SK-N-SH (cell line): ENCODE results near the gene PRR19. TPM values are rescaled to one million over a fixed set of nuclear protein-coding genes. Genes with fewer than 3 reads are reported as not detected.
A peak's percentile ranks its signal among the peaks of the same experiment; 100 is the strongest.

ENCODE experiments used
- CTCF ChIA-PET: fragments of 300-600, 350-600 bp; formaldehyde crosslinking; extraction: SDS; loops from one replicate; lab custom pipeline; 2021; lab: Yijun Ruan, JAX
- POLR2A ChIA-PET: fragments of 350-600 bp; sonication (Branson Sonifier 250); formaldehyde crosslinking; extraction: SDS; loops from one replicate; lab custom pipeline; 2020; ENCODE audit warnings: antibody characterized with exemption, inconsistent platforms; lab: Yijun Ruan, JAX
- DNase-seq: peaks from one replicate; pipeline ENCODE4 v3.0.0; 2012
- H2AFZ ChIP-seq: fragments of 200-600 bp; sonication (generic); 2 replicates; pipeline ENCODE4 v1.8.1; 2016; ENCODE audit warnings: antibody characterized with exemption, mild to moderate bottlenecking, low read depth
- H3F3A ChIP-seq: fragments of 200-600 bp; sonication (generic); replicated peaks from 2 replicates; pipeline ENCODE3; 2016; ENCODE audit warnings: antibody characterized with exemption, mild to moderate bottlenecking; ENCODE audit not compliant: insufficient read depth
- H3K27ac ChIP-seq, 2 experiments: fragments of 200-500 bp in 1 of 2; fragments of 200-600 bp in 1 of 2; sonication (Bioruptor generic) in 1 of 2; sonication (generic), shearing (Covaris generic) in 1 of 2; 2 replicates each; pipeline versions ENCODE4 v1.5.1 to v1.6.1; 2014 to 2016; ENCODE audit warnings: low read depth in 2 of 2, inconsistent platforms in 1 of 2, low read length in 1 of 2, mild to moderate bottlenecking in 1 of 2, mixed read lengths in 1 of 2
- H3K27me3 ChIP-seq: fragments of 200-600 bp; sonication (generic), shearing (Covaris generic); 2 replicates; pipeline ENCODE4 v1.6.1; 2016; ENCODE audit warnings: mixed run types; ENCODE audit not compliant: insufficient read depth
- H3K36me3 ChIP-seq, 2 experiments: fragments of 200-500 bp in 1 of 2; fragments of 200-600 bp in 1 of 2; sonication (Bioruptor generic) in 1 of 2; sonication (generic) in 1 of 2; replicated peaks in 1 of 2; 2 replicates each; pipeline versions ENCODE3 to v1.5.1; 2014 to 2016; ENCODE audit warnings: low read length in 1 of 2, mild to moderate bottlenecking in 1 of 2; ENCODE audit not compliant: insufficient read depth in 2 of 2, control insufficient read depth in 1 of 2
- H3K4me1 ChIP-seq, 2 experiments: fragments of 200-500 bp in 1 of 2; fragments of 200-600 bp in 1 of 2; sonication (Bioruptor generic) in 1 of 2; sonication (generic), shearing (Covaris generic) in 1 of 2; 2 replicates each; pipeline versions ENCODE4 v1.5.1 to v1.6.1; 2014 to 2016; ENCODE audit warnings: low read depth in 1 of 2, low read length in 1 of 2, mixed run types in 1 of 2; ENCODE audit not compliant: insufficient read depth in 2 of 2, control insufficient read depth in 1 of 2
- H3K4me2 ChIP-seq: fragments of 200-600 bp; sonication (generic), shearing (Covaris generic); 2 replicates; pipeline ENCODE4 v1.6.1; 2017; ENCODE audit warnings: mixed run types
- H3K4me3 ChIP-seq, 2 experiments: fragments of 200-500 bp in 1 of 2; fragments of 200-600 bp in 1 of 2; sonication (Bioruptor generic) in 1 of 2; sonication (generic), shearing (Covaris generic) in 1 of 2; 2 replicates each; pipeline versions ENCODE4 v1.5.1 to v1.8.1; 2014 to 2016; ENCODE audit warnings: low read depth in 2 of 2, inconsistent platforms in 1 of 2, low read length in 1 of 2, mild to moderate bottlenecking in 1 of 2, mixed read lengths in 1 of 2, moderate library complexity in 1 of 2
- H3K79me2 ChIP-seq: fragments of 200-600 bp; sonication (generic); 2 replicates; pipeline ENCODE4 v1.8.1; 2017; ENCODE audit warnings: mild to moderate bottlenecking; ENCODE audit not compliant: insufficient read depth
- H3K9ac ChIP-seq: fragments of 200-600 bp; sonication (generic); 2 replicates; pipeline ENCODE4 v1.6.1; 2017; ENCODE audit warnings: mixed run types
- H3K9me2 ChIP-seq: fragments of 200-600 bp; sonication (generic); 2 replicates; pipeline ENCODE4 v1.6.1; 2017; ENCODE audit warnings: mixed run types
- H3K9me3 ChIP-seq: fragments of 200-600 bp; sonication (generic); 2 replicates; pipeline ENCODE4 v1.6.1; 2017; ENCODE audit warnings: mixed run types, mild to moderate bottlenecking, moderate library complexity
- H4K20me1 ChIP-seq: fragments of 200-600 bp; sonication (generic); 2 replicates; pipeline ENCODE4 v1.6.1; 2017; ENCODE audit warnings: mild to moderate bottlenecking, mixed run types; ENCODE audit not compliant: insufficient read depth
- CTCF ChIP-seq: fragments of 200-600 bp; sonication (generic); IDR thresholded peaks from 2 replicates; pipeline ENCODE4 v1.6.1; 2017; ENCODE audit warnings: antibody characterized with exemption, mild to moderate bottlenecking, moderate library complexity
- ELF1 ChIP-seq: IDR thresholded peaks from 2 replicates; pipeline ENCODE4 v1.4.0; 2012
- EP300 ChIP-seq, 2 experiments: IDR thresholded peaks; 2 replicates each; pipeline versions ENCODE4 v1.4.0 to v1.6.1; 2012; ENCODE audit warnings: borderline replicate concordance in 1 of 2, low read depth in 1 of 2, low read length in 1 of 2
- FOSL2 ChIP-seq: IDR thresholded peaks from 2 replicates; pipeline ENCODE4 v1.4.0; 2012; ENCODE audit warnings: low read depth, mild to moderate bottlenecking, moderate library complexity, borderline replicate concordance
- FOXJ3 ChIP-seq: sonication (generic); formaldehyde crosslinking; IDR thresholded peaks from 2 replicates; pipeline ENCODE4 v1.5.1; 2020; ENCODE audit warnings: mild to moderate bottlenecking, missing genetic modification reagents
- FOXM1 ChIP-seq: IDR thresholded peaks from 2 replicates; pipeline ENCODE4 v1.4.0; 2012; ENCODE audit warnings: low read depth, mild to moderate bottlenecking
- GABPA ChIP-seq: IDR thresholded peaks from 2 replicates; pipeline ENCODE4 v1.4.0; 2012; ENCODE audit warnings: low read depth, mild to moderate bottlenecking
- GATA2 ChIP-seq: sonication (generic); formaldehyde crosslinking; IDR thresholded peaks from 2 replicates; pipeline ENCODE4 v1.5.0; 2020; ENCODE audit warnings: mild to moderate bottlenecking, missing genetic modification reagents
- MEF2A ChIP-seq: IDR thresholded peaks from 2 replicates; pipeline ENCODE4 v1.4.0; 2012; ENCODE audit warnings: low read depth, borderline replicate concordance
- NFIC ChIP-seq: IDR thresholded peaks from 2 replicates; pipeline ENCODE4 v1.4.0; 2012; ENCODE audit warnings: borderline replicate concordance
- RAD21 ChIP-seq: IDR thresholded peaks from 2 replicates; pipeline ENCODE4 v1.6.1; 2012; ENCODE audit warnings: mild to moderate bottlenecking, low read length
- RCOR1 ChIP-seq: fragments of 150-350 bp; IDR thresholded peaks from 2 replicates; pipeline ENCODE4 v1.6.1; 2017; ENCODE audit warnings: antibody characterized with exemption, low read length
- REST ChIP-seq: IDR thresholded peaks from 2 replicates; pipeline ENCODE4 v1.6.1; 2012; ENCODE audit warnings: mild to moderate bottlenecking, low read depth, low read length, moderate library complexity
- RFX5 ChIP-seq: IDR thresholded peaks from 2 replicates; pipeline ENCODE4 v1.6.1; 2012; ENCODE audit warnings: mild to moderate bottlenecking, improper control_type of control experiment, low read length
- TCF12 ChIP-seq: IDR thresholded peaks from 2 replicates; pipeline ENCODE4 v1.4.0; 2012
- TEAD4 ChIP-seq: IDR thresholded peaks from 2 replicates; pipeline ENCODE4 v1.4.0; 2012; ENCODE audit warnings: mild to moderate bottlenecking, borderline replicate concordance; ENCODE audit not compliant: insufficient read depth
- USF1 ChIP-seq: IDR thresholded peaks from 2 replicates; pipeline ENCODE4 v1.4.0; 2012; ENCODE audit warnings: low read depth, borderline replicate concordance
- YY1 ChIP-seq: IDR thresholded peaks from 2 replicates; pipeline ENCODE4 v1.4.0; 2012; ENCODE audit warnings: low read depth, mild to moderate bottlenecking
- ZBTB33 ChIP-seq: IDR thresholded peaks from 2 replicates; pipeline ENCODE4 v1.4.0; 2012; ENCODE audit warnings: low read depth, borderline replicate concordance
- WGBS: methylation state at CpG from one replicate; pipeline ENCODE4 v1.1.6; 2017; ENCODE audit warnings: low lambda C conversion rate; 5-methylcytosine and 5-hydroxymethylcytosine counted together
- polyA plus RNA-seq, 3 experiments: library from polyadenylated mRNA; depleted of rRNA; stranded (reverse); fragments of >200 nt; gene quantifications; 2 replicates each; pipeline ENCODE4 v1.2.3, GENCODE V29; 2012

Gene PRR19
- polyA plus RNA-seq, 1 of the 3 experiments (the other 2 are of a cell fraction), result 1.3 TPM

GRCh38 chr19:42309686-42310085 is 7.8 kb downstream of the PRR19 start:
- ChIA-PET CTCF (no interaction called here), POLR2A (no interaction called here)
- no peaks in the 10 kb centered on the region for H4K20me1 ChIP-seq
- DNase-seq, result no peak
- peaks cover 0 to 14% of the 10 kb centered on the region in 2 experiments; a peak in 1 of 4 replicates for H3K4me1 ChIP-seq
- no peak overlapping the region for H2AFZ ChIP-seq
- no peaks in the 10 kb centered on the region for H3K9me2 ChIP-seq
- no peaks in the 10 kb centered on the region for H3K79me2 ChIP-seq
- H3K4me2 ChIP-seq, result no peak overlapping the region
- no peaks in the 10 kb centered on the region for H3K9me3 ChIP-seq
- no peak overlapping the region for H3K9ac ChIP-seq
- no peaks in the 10 kb centered on the region for H3K36me3 ChIP-seq
- WGBS, result 77% methylated on average over 4 of the region's 14 CpGs
- H3K27me3 ChIP-seq, result no peaks in the 10 kb centered on the region
- no peaks in the 10 kb centered on the region for H3F3A ChIP-seq
- TF ChIP-seq ELF1, result no peak
- TF ChIP-seq GABPA, result no peak
- TF ChIP-seq NFIC, result no peak
- TF ChIP-seq RFX5, result no peak
- no peak for TF ChIP-seq FOSL2
- no peak for TF ChIP-seq FOXJ3 (CRISPR knock-in tag)
- no peak for TF ChIP-seq CTCF
- no peak for TF ChIP-seq EP300 (IDR thresholded peaks at IDR 0.05; ENCODE audit: borderline replicate concordance in 1 of 2, low read depth in 1 of 2, low read length in 1 of 2)
- H3K27ac ChIP-seq, result no peak overlapping the region
- H3K4me3 ChIP-seq, result no peak overlapping the region

GRCh38 chr19:42311657-42312056 is 9.7 kb downstream of the PRR19 start:
- H4K20me1 ChIP-seq, result no peaks in the 10 kb centered on the region
- ChIA-PET POLR2A (no interaction called here), CTCF (interaction anchor here (1.1 to 1.5 kb wide), 5 partner anchors 12 to 179 kb away, joined by 3 to 5 read pairs (median 4); no protein-coding TSS in a partner anchor)
- DNase-seq, result peak; percentile 63
- WGBS, result 72% methylated on average over 2 of the region's 2 CpGs
- no peak overlapping the region for H3K4me2 ChIP-seq
- H3K4me3 ChIP-seq, result no peak overlapping the region
- H3F3A ChIP-seq, result no peaks in the 10 kb centered on the region
- H3K9me2 ChIP-seq, result no peaks in the 10 kb centered on the region
- no peaks in the 10 kb centered on the region for H3K36me3 ChIP-seq
- H2AFZ ChIP-seq, result no peak overlapping the region
- H3K27me3 ChIP-seq, result no peaks in the 10 kb centered on the region
- no peak overlapping the region for H3K9ac ChIP-seq
- no peaks in the 10 kb centered on the region for H3K79me2 ChIP-seq
- H3K9me3 ChIP-seq, result no peaks in the 10 kb centered on the region
- no peak overlapping the region for H3K27ac ChIP-seq
- no peak for TF ChIP-seq EP300 (IDR thresholded peaks at IDR 0.05; ENCODE audit: borderline replicate concordance in 1 of 2, low read depth in 1 of 2, low read length in 1 of 2)
- TF ChIP-seq RAD21, result no peak
- TF ChIP-seq GABPA, result no peak
- TF ChIP-seq RCOR1, result no peak
- TF ChIP-seq MEF2A, result no peak
- no peak for TF ChIP-seq REST
- no peak for TF ChIP-seq FOSL2
- TF ChIP-seq YY1, result no peak
- TF ChIP-seq TEAD4, result no peak
- no peak for TF ChIP-seq ZBTB33
- TF ChIP-seq NFIC, result no peak
- no peak for TF ChIP-seq ELF1
- no peak for TF ChIP-seq FOXJ3 (CRISPR knock-in tag)
- no peak for TF ChIP-seq USF1
- no peak for TF ChIP-seq TCF12
- TF ChIP-seq FOXM1, result no peak
- TF ChIP-seq GATA2, result no peak
- H3K4me1 ChIP-seq, result peaks cover 0 to 14% of the 10 kb centered on the region in 2 experiments; a peak in 1 of 4 replicates
